GM12878 (cell line): ENCODE data around the gene LRBA. TPM values are rescaled to one million over a fixed set of nuclear protein-coding genes. Genes with fewer than 3 reads are reported as not detected.

Source experiments
- ATAC-seq: fragments of 200-7000 bp; cut with Tn5 transposase; 3 replicates; pipeline ENCODE4 v1.9.1; 2020; ENCODE audit warnings: mild to moderate bottlenecking, moderate library complexity
- BruUV-seq: library from RNA; stranded (reverse); fragments of 400-500 nt; replicated peaks from 2 replicates; lab custom pipeline; 2021; lab: Mats Ljungman, UMichigan
- CTCF ChIA-PET: fragments of 300-600 bp; sonication (Branson Sonifier 250); formaldehyde crosslinking; extraction: SDS; loops from one replicate; lab custom pipeline; 2021; ENCODE audit warnings: inconsistent platforms; lab: Yijun Ruan, JAX
- POLR2A ChIA-PET: fragments of 350-600 bp; formaldehyde crosslinking; extraction: SDS; loops from one replicate; lab custom pipeline; 2021; ENCODE audit warnings: inconsistent platforms; lab: Charles Lee
- RAD21 ChIA-PET: fragments of 300-600 bp; sonication (Branson Sonifier 250); formaldehyde crosslinking; loops from one replicate; lab custom pipeline; 2023; ENCODE audit warnings: antibody characterized with exemption; ENCODE audit not compliant: unreplicated experiment; lab: Charles Lee
- SMC1A ChIA-PET: fragments of 300-600 bp; sonication (Branson Sonifier 250); formaldehyde crosslinking; loops from one replicate; lab custom pipeline; 2023; ENCODE audit not compliant: unreplicated experiment, uncharacterized antibody; lab: Charles Lee
- DNase-seq: peaks from one replicate; pipeline ENCODE4 v3.0.0-alpha.2; 2011; ENCODE audit warnings: low read depth, low spot score
- FAIRE-seq: peaks from 3 replicates; lab custom pipeline; 2011; peaks lifted over from hg19 to GRCh38; lab: Jason Lieb, UNC
- H2AFZ ChIP-seq: 2 replicates; pipeline ENCODE4 v1.6.0; 2011; ENCODE audit warnings: low read depth, low read length, control low read depth; ENCODE audit not compliant: control insufficient read depth
- H3K27ac ChIP-seq: 2 replicates; pipeline ENCODE4 v1.5.1; 2011; ENCODE audit warnings: control low read depth; ENCODE audit not compliant: control insufficient read depth, insufficient read depth
- H3K27me3 ChIP-seq, 2 experiments: replicated peaks in 1 of 2; 2 replicates each; pipeline versions ENCODE4 v1.6.0 to v1.6.1; 2011; ENCODE audit warnings: low read length in 1 of 2; ENCODE audit not compliant: control insufficient read depth in 2 of 2, insufficient read depth in 2 of 2
- H3K36me3 ChIP-seq, 2 experiments: 2 replicates each; pipeline ENCODE4 v1.5.1; 2011; ENCODE audit warnings: low read length in 1 of 2; ENCODE audit not compliant: control insufficient read depth in 2 of 2, insufficient read depth in 2 of 2
- H3K4me1 ChIP-seq: 2 replicates; pipeline ENCODE4 v1.6.1; 2011; ENCODE audit warnings: mild to moderate bottlenecking, low read length, moderate library complexity, mixed read lengths; ENCODE audit not compliant: control insufficient read depth, insufficient read depth
- H3K4me2 ChIP-seq: 2 replicates; pipeline ENCODE4 v1.6.0; 2011; ENCODE audit warnings: control low read depth; ENCODE audit not compliant: control insufficient read depth, insufficient read depth
- H3K4me3 ChIP-seq: fragments of 200-600 bp; sonication (generic); 2 replicates; pipeline ENCODE4 v1.5.1; 2016
- H3K79me2 ChIP-seq: 2 replicates; pipeline ENCODE4 v1.6.0; 2011; ENCODE audit warnings: low read length; ENCODE audit not compliant: control insufficient read depth, insufficient read depth
- H3K9ac ChIP-seq: 2 replicates; pipeline ENCODE4 v1.8.0; 2011; ENCODE audit warnings: low read length, control low read depth, mixed read lengths; ENCODE audit not compliant: control insufficient read depth, insufficient read depth
- H3K9me3 ChIP-seq: replicated peaks from 3 replicates; pipeline ENCODE4 v1.5.1; 2011; ENCODE audit warnings: mild to moderate bottlenecking, low read length; ENCODE audit not compliant: control insufficient read depth, insufficient read depth
- H4K20me1 ChIP-seq: 2 replicates; pipeline ENCODE4 v1.6.0; 2011; ENCODE audit not compliant: control insufficient read depth, insufficient read depth
- CREM ChIP-seq: IDR thresholded peaks from 2 replicates; pipeline ENCODE4 v1.6.1; 2014; ENCODE audit warnings: antibody characterized with exemption, low read depth
- EGR1 ChIP-seq, 2 experiments: IDR thresholded peaks; 1 replicate in 1 of 2; 2 replicates in 1 of 2; pipeline ENCODE4 v1.6.1; 2011 to 2012; ENCODE audit warnings: low read depth in 2 of 2, low read length in 2 of 2, borderline replicate concordance in 1 of 2, mild to moderate bottlenecking in 1 of 2, moderate library complexity in 1 of 2
- EP300 ChIP-seq, 2 experiments: fragments of 150-350 bp in 1 of 2; IDR thresholded peaks; 2 replicates each; pipeline ENCODE4 v1.6.1; 2011 to 2012; ENCODE audit warnings: low read depth in 2 of 2, low read length in 2 of 2, borderline replicate concordance in 1 of 2, improper control_type of control experiment in 1 of 2, inconsistent platforms in 1 of 2; ENCODE audit not compliant: control insufficient read depth in 1 of 2
- GABPA ChIP-seq: IDR thresholded peaks from 2 replicates; pipeline ENCODE4 v1.6.1; 2014; ENCODE audit warnings: antibody characterized with exemption, low read depth, mild to moderate bottlenecking, inconsistent platforms
- IKZF1 ChIP-seq: fragments of 450-650 bp; conservative IDR thresholded peaks from 2 replicates; pipeline ENCODE4 v1.6.1; 2017; ENCODE audit warnings: antibody characterized with exemption, mild to moderate bottlenecking
- IKZF2 ChIP-seq, 2 experiments: fragments of 450-650 bp; IDR thresholded peaks; 2 replicates each; pipeline ENCODE4 v1.6.1; 2017; ENCODE audit warnings: mild to moderate bottlenecking in 2 of 2, moderate library complexity in 2 of 2
- IRF4 ChIP-seq: IDR thresholded peaks from 2 replicates; pipeline ENCODE4 v1.6.1; 2011; ENCODE audit warnings: low read depth, low read length
- JUNB ChIP-seq: IDR thresholded peaks from 2 replicates; pipeline ENCODE4 v1.6.1; 2016; ENCODE audit warnings: antibody characterized with exemption, mild to moderate bottlenecking
- RAD21 ChIP-seq: IDR thresholded peaks from 2 replicates; pipeline ENCODE4 v1.6.1; 2011; ENCODE audit warnings: mild to moderate bottlenecking, low read depth, low read length, moderate library complexity; ENCODE audit not compliant: insufficient read depth
- SMC3 ChIP-seq: IDR thresholded peaks from 2 replicates; pipeline ENCODE4 v1.6.1; 2011; ENCODE audit warnings: low read length, improper control_type of control experiment, borderline replicate concordance
- USF1 ChIP-seq: IDR thresholded peaks from 2 replicates; pipeline ENCODE4 v1.6.1; 2011; ENCODE audit warnings: borderline replicate concordance, low read depth, mild to moderate bottlenecking, moderate library complexity, mixed read lengths, low read length; ENCODE audit not compliant: insufficient read depth; ENCODE audit errors: extremely low read length
- YY1 ChIP-seq: IDR thresholded peaks from 2 replicates; pipeline ENCODE4 v1.6.1; 2011; ENCODE audit warnings: low read depth, mild to moderate bottlenecking, low read length
- WGBS: methylation state at CpG from one replicate; pipeline ENCODE4 v1.1.6; 2016; ENCODE audit warnings: low lambda C conversion rate; ENCODE audit not compliant: insufficient replicate concordance, insufficient coverage; ENCODE audit errors: missing lambda C conversion rate; 5-methylcytosine and 5-hydroxymethylcytosine counted together
- in situ Hi-C: fragments of 300-500 bp; cut with MboI; formaldehyde crosslinking; loops from 9 replicates; pipeline ENCODE4 v1.14.3; 2018; ENCODE audit warnings: mixed read lengths
- intact Hi-C: fragments of 100-400 bp; cut with micrococcal nuclease; formaldehyde crosslinking; loops from one replicate; pipeline ENCODE4 v1.14.2; 2022; ENCODE audit not compliant: unreplicated experiment
- polyA plus RNA-seq, 11 experiments: library from polyadenylated mRNA; depleted of rRNA in 4 of 11; unstranded in 6 of 11; stranded (reverse) in 5 of 11; fragments of >200 nt; fragmentation: Nextera tagmentation in 4 of 11; fragmentation: Illumina TruSeq in 1 of 11; extraction: Ambion mirVana in 4 of 11; extraction: Trizol in 1 of 11; gene quantifications; 1 replicate in 1 of 11; 2 replicates in 10 of 11; pipeline versions ENCODE4 v1.2.1 to v1.2.3, GENCODE V29; 2011 to 2016; ENCODE audit warnings: inconsistent platforms in 2 of 11, missing spikeins in 2 of 11, low read depth in 1 of 11
- total RNA-seq, 4 experiments: library from RNA; depleted of rRNA in 3 of 4; stranded (reverse); fragments of >200 nt in 3 of 4; fragmentation: Illumina TruSeq in 1 of 4; extraction: Trizol in 1 of 4; gene quantifications; 2 replicates each; pipeline versions ENCODE4 v1.2.1 to v1.2.3, GENCODE V29; 2013 to 2021
- TF ChIP-seq, protein P1 (sequence below): fragments of 450-650 bp; IDR thresholded peaks from 2 replicates; pipeline ENCODE4 v1.6.1; 2016; ENCODE audit warnings: mild to moderate bottlenecking
- TF ChIP-seq, protein P2 (sequence below): IDR thresholded peaks from 2 replicates; pipeline ENCODE4 v1.6.1; 2011; ENCODE audit warnings: low read depth, low read length, improper control_type of control experiment, borderline replicate concordance
- TF ChIP-seq, protein P3 (sequence below): fragments of 450-650 bp; IDR thresholded peaks from 2 replicates; pipeline ENCODE4 v1.6.1; 2017; ENCODE audit warnings: mild to moderate bottlenecking, moderate library complexity

The LRBA gene
- total and polyA plus RNA-seq, 10 of the 15 experiments (the other 5 are each of a cell fraction or from before 2014, with no cell fraction given): 20.3 to 93.4 (median 55.0) TPM

- Histone ChIP-seq H3K9ac (no peak overlapping the region), H3K36me3 (no peaks in the 10 kb centered on the region), H3K27ac (peak overlapping the region; percentile 42), H3K9me3 (no peaks in the 10 kb centered on the region; the same call in 2 of the 3 replicates), H3K4me2 (peak overlapping the region; percentile 60), H2AFZ (peak overlapping the region; percentile 46; the same call in 1 of the 2 replicates), H3K4me1 (peaks cover 6% of the 10 kb centered on the region), H3K79me2 (no peaks in the 10 kb centered on the region), H3K27me3 (no peaks in the 10 kb centered on the region), H4K20me1 (no peaks in the 10 kb centered on the region), H3K4me3 (no peak overlapping the region)
- ChIA-PET POLR2A (no interaction called here), CTCF (interaction anchor here (0.7 to 2.8 kb wide), 10 partner anchors 9 to 532 kb away, joined by 3 to 10 read pairs (median 4); no protein-coding TSS in a partner anchor), SMC1A (interaction anchor here (0.8 to 2.6 kb wide), 6 partner anchors 8 to 352 kb away, joined by 3 to 12 read pairs (median 4); no protein-coding TSS in a partner anchor), RAD21 (interaction anchor here (1.5 to 2.0 kb wide), 2 partner anchors 28 to 39 kb away, joined by 4 to 14 read pairs; no protein-coding TSS in a partner anchor)
- in situ Hi-C loops: no loop called here
- BruUV-seq: no TSS peak
- intact Hi-C loops: no loop called here
- WGBS: 2% methylated on average over 8 of the region's 8 CpGs
- peak; percentile 93 for FAIRE-seq
- peak; percentile 98 for ATAC-seq
- peak; percentile 77 for DNase-seq
- TF ChIP-seq GABPA (0 out of 2 replicates have a peak, but pooled peaks have one; percentile 40), SMC3 (peak; percentile 20; the same call in 1 of the 2 replicates), JUNB (peak; percentile 66), IRF4 (0 out of 2 replicates have a peak, but pooled peaks have one; percentile 68), CREM (peak; percentile 63; the same call in 1 of the 2 replicates), IKZF1 (peak; percentile 80), EGR1 (IDR thresholded peaks at IDR 0.05; ENCODE audit: borderline replicate concordance in 1 of 2, low read depth in 2 of 2, low read length in 2 of 2) (peak in 1 of 2 experiments; percentile 38; a peak in 1 of 3 replicates), RAD21 (peak; percentile 29; the same call in 1 of the 2 replicates), USF1 (no peak), IKZF2 (IDR thresholded peaks at IDR 0.05) (peak; percentile 44 to 60; a peak in 3 of 4 replicates), EP300 (IDR thresholded peaks at IDR 0.05; ENCODE audit: borderline replicate concordance in 1 of 2, control insufficient read depth in 1 of 2, low read depth in 2 of 2, low read length in 2 of 2) (no peak), YY1 (peak; percentile 16; the same call in 1 of the 2 replicates)
- TF ChIP-seq, protein P1, sequence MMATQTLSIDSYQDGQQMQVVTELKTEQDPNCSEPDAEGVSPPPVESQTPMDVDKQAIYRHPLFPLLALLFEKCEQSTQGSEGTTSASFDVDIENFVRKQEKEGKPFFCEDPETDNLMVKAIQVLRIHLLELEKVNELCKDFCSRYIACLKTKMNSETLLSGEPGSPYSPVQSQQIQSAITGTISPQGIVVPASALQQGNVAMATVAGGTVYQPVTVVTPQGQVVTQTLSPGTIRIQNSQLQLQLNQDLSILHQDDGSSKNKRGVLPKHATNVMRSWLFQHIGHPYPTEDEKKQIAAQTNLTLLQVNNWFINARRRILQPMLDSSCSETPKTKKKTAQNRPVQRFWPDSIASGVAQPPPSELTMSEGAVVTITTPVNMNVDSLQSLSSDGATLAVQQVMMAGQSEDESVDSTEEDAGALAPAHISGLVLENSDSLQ: peak; percentile 46; the same call in 1 of the 2 replicates
- TF ChIP-seq, protein P2, sequence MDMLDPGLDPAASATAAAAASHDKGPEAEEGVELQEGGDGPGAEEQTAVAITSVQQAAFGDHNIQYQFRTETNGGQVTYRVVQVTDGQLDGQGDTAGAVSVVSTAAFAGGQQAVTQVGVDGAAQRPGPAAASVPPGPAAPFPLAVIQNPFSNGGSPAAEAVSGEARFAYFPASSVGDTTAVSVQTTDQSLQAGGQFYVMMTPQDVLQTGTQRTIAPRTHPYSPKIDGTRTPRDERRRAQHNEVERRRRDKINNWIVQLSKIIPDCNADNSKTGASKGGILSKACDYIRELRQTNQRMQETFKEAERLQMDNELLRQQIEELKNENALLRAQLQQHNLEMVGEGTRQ: no peak
- TF ChIP-seq, protein P3, sequence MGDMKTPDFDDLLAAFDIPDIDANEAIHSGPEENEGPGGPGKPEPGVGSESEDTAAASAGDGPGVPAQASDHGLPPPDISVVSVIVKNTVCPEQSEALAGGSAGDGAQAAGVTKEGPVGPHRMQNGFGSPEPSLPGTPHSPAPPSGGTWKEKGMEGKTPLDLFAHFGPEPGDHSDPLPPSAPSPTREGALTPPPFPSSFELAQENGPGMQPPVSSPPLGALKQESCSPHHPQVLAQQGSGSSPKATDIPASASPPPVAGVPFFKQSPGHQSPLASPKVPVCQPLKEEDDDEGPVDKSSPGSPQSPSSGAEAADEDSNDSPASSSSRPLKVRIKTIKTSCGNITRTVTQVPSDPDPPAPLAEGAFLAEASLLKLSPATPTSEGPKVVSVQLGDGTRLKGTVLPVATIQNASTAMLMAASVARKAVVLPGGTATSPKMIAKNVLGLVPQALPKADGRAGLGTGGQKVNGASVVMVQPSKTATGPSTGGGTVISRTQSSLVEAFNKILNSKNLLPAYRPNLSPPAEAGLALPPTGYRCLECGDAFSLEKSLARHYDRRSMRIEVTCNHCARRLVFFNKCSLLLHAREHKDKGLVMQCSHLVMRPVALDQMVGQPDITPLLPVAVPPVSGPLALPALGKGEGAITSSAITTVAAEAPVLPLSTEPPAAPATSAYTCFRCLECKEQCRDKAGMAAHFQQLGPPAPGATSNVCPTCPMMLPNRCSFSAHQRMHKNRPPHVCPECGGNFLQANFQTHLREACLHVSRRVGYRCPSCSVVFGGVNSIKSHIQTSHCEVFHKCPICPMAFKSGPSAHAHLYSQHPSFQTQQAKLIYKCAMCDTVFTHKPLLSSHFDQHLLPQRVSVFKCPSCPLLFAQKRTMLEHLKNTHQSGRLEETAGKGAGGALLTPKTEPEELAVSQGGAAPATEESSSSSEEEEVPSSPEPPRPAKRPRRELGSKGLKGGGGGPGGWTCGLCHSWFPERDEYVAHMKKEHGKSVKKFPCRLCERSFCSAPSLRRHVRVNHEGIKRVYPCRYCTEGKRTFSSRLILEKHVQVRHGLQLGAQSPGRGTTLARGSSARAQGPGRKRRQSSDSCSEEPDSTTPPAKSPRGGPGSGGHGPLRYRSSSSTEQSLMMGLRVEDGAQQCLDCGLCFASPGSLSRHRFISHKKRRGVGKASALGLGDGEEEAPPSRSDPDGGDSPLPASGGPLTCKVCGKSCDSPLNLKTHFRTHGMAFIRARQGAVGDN: peak; percentile 55; the same call in 1 of the 2 replicates
These were observed 186.9 kb downstream of the LRBA start for GRCh38 chr4:150828159-150828558.
